DMS 273 (cell line): Measurements from ENCODE around the gene FAM110D.

ENCODE experiments used
- DNase-seq: peaks from one replicate; lab custom pipeline; 2025; ENCODE audit not compliant: unreplicated experiment; lab: John Stamatoyannopoulos, UW

FAM110D gene

DNA sequence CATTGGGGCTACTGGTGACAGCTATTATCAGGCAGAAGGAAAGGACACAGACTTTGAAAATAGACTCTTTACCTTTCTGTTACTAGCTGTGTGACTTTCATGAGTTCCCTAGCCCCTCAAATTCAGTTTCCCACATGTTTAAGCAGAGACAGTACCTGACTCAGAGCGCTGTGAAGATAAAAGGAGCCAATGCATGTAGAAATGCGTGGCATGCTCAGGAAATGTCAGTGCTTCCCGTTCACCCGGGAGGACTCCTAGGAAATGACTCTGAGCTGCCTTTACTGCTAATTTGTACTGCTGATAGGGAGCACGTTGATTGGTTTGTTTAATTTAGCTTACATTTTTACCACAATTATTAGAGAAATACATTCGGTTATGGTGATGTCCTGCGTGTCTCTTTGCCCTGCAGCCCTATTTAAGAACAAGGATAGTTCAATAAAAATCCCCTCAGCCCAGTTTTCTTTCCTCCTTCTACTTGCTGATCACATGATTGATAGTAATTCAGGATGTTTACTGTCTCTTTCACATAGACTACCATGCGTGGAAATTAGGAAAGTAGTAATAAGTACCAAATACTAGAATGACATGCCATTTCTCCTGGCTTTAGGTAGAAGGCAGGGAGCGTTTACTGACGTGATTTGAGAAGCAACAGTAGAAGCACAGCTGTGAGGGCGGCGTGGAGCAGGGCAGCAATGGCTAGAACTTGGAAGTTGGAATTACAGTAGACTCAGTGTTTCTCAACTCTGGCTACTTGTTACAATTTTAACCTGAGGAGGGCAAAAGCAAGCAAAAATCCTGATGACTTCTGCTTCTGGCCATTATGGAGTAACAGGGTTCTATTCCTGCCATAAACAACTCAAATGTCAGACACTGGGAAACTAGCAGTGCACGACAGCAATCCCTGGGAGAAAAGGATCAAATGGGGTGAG lies 31.4 kb upstream of the FAM110D start:
- DNase-seq = no peak

DNA sequence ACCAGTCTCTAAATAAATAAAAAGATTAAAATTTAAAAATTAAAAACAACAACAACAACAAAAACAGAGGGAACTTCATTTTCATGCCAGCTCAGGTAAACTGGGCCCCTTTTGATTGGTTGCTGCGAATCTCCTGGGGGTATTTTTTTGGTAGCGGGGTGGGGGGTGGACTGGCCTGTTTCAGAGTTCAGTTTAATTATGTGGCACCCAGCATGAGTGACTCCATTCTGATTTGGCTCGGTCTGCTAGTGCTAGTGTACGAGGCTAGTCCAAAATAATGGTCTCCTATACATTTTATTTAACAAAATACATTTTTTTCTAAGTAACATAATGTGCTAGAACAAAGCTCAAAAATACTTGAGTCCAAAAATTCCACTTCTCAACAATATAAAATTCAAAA lies 29.1 kb upstream of the FAM110D start:
- no peak for DNase-seq

DNA sequence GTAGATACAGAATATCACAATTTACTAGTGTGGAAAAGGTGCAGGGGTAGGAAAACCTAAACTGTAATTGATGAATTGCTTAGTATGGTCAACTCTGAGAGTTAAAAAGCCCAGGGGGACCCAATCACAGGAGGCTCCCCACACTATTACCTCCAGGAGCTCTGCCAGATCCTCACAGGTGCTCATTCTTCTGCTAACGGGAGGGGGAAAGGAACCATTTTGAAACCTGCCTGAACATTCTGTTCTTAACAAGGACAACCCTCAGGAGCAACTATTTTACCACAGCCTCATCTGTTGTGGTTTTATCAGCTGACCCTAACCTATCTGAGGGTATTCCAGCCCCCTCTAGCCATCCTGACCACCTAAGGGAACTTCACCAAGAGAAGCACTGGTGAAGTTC lies 28.2 kb upstream of the FAM110D start:
- no peak for DNase-seq

DNA sequence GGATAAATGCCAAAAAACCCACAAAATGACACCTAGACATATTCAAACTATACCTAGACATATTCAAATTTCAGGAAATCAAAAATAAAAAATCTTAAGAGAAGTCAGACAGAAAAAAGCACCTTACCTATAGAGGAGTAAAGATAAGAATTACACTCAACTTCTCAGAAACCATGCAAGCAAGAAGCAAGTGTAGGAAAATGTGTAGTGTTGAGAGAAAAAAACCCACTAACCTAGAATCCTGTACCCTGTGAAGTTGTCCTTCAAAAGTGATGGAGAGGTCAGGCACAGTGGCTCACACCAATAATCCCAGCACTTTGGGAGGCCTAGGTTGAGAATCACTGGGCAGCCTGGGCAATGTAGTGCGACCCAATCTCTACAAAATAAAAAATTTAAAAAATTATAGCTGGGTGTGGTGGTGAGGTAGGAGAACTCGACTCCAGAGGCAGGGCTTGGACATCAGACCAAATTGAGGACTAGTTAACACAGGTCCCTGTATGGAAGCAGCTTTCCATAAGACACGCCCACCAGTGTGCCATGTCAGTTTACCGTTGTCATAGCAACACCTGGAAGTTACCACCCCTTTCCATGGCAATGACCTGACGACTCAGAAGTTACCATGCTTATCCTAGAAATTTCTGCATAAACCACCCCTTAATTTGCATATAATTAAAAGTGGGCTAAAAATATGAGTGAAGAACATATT lies 26.6 kb upstream of the FAM110D start:
- peak; percentile 53 for DNase-seq

DNA sequence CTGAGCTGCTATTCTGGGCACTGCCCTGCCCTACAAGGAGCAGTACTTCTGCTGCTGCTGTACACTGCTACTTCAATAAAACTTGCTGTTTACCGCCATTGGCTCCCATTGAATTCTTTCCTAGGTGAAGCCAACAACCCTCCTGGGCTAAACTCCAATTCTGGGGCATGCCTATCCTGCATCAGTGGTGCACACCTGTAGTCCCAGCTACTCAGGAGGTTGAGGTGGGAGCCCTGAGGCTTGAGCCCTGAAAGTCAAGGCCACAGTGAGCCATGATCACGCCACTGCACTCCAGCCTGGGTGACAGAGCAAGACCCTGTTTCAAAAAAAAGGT lies 26.1 kb upstream of the FAM110D start:
- no peak for DNase-seq

DNA sequence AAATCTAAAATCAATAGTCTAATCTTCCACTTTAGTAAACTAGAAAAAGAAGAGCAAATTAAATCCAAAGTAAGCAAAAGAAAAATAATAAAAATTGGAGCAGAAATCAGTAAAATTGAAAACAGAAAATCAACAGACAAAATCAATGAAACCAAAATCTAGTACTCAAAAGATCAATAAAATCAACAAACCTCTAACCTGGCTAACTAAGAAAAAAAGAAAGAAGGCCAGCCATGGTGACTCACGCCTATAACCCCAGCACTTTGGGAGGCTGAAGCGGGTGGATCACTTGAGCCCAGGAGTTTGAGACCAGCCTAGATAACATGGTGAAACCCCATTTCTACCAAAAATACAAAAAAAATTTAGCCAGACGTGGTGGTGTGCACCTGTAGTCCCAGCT lies 24.4 kb upstream of the FAM110D start:
- no peak for DNase-seq

DNA sequence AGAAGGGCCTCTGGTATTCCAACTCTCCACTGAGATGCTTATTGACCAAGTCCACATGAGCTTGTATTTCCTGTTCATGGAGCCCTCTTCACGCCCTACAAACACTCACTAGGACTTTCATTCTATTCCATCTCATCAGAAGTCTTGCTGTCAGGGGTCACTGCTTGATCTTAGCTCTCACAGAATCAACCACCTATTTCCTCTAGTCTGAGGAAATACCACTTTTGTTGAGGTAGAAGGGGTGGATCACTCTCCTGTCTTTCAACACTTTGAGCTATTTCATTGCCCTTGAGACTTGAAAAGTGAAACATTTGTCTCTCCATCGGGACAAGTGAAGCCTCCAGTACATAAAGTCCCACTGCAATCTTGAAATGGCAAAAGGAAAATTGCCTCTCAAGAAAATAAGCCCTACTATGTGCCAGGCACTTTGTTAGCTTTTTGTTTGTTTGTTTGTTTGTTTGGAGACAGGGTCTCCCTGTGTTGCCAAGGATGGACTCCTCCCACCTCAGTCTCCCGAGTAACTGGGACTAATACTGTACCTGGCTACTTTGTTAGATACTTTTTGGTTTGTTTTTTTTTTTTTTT lies 19.8 kb upstream of the FAM110D start:
- DNase-seq = no peak

DNA sequence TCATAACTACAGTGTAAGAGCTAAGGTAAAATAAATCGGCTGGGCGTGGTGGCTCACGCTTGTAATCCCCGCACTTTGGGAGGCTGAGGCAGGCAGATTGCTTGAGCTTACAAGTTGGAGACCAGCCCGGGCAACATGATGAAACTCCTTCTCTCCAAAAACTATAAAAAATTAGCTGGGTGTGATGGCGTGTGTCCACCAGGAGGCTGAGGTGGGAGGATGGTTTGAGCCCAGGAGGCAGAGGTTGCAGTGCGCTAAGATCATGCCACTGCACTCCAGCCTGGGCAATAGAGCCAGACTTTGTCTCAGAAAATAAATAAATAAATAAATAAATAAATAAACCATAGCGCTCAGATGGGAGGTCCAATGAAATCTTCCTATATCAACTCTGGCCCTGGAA lies 16.7 kb upstream of the FAM110D start:
- DNase-seq = no peak

DNA sequence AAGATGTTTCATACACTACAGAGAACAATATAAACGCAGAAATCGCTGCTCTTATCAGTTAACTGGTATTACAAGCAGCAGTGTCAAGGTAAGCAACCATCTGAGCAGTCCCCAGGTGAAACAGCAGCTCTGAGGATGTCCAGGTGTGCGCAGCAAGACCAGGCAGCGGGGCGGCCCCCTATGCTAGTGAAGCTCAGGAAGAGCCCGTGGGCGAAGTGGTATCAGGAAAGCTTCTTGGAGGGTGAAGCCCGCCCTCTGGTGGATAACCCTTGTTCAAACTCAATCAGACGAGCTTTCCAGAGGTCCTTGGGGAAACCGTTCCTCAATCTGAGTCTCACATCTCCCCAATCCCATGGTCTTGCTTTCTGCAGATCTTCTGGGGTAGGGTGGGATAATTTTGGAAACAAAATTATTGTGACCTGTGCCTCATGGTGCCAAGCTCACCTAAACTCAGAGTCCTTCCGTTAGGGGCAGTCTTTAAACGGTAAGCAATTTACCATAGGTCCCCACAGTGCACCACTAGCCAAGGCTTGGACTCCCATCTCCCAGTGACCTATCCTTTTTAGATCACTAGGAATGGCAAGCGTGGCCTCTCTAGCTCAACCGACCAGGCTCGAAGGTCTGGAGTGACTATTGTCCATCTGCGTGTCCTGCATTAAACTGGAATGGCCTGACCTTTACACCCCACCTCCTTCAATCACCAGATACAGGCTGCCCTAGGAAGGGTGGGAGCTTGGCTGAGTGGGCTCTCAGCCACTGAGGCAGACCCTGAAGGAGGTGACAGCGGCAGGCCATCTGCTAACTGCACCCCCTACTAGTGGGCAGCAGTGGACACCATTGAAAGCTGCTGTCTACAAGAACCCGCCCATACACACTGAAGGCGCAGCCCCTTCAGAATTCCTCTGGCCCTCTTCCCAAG lies 13.6 kb upstream of the FAM110D start:
- DNase-seq = peak; percentile 93

DNA sequence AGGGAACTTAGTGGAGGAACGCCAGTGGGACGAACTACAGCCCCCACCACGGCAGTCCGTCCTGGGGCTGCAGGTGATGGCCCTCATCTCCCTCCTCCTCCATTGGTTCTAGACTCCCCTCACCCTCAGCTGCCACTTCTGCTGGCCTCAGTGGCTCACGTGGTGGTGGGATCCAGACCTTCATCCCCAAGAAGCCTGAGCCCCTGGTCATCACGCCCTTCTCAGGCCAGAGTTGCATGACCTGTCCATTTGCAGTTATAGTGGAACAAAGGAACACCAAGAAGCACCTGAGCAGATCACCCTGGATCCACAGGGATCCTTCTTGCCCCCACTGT lies 13.0 kb upstream of the FAM110D start:
- DNase-seq = no peak

DNA sequence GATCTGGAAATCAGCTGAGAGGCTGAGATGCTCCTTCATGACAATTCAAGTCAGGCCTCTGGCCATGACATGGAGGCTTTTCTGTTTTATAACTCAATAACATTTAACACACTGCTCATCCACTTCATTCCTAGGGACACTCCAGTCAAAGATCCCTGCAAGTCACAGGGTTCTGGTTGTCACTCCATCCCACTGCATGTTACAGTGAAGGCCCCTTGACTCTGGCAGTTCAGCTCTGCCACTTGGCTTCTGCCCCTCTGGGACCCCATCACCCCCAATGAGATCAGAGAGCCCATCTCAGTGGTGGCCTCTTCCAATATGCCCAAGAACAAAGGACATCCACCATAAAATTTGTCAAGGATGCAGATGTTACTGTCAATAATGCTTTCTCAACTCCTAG lies 10.0 kb upstream of the FAM110D start:
- no peak for DNase-seq

DNA sequence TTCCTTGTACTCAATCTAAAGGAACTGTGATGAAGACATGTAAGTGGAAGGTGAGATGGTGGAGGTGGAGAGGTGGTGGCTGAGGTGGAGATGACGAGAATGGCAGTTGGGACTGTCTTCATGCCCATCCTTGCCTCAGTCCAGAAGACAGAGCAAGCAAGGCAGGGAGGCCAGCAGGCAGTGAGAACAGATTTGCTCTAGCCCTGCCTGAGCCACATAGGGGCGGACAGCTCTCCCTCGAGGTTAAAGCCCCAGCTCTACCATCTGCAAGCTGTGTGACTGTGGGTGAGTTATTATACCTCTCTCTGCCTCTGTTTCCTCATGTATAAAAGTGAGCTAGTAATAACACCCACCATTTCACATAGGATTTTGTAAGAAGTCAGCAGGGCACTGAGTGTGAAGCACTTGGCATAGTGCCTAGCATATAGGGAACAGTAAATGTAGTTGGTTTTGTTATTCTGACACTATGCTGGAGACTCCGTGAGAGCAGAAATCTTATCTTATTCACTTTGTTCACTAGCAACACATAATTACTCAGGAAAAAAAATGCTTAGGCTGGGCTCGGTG lies 4.8 kb upstream of the FAM110D start:
- no peak for DNase-seq

DNA sequence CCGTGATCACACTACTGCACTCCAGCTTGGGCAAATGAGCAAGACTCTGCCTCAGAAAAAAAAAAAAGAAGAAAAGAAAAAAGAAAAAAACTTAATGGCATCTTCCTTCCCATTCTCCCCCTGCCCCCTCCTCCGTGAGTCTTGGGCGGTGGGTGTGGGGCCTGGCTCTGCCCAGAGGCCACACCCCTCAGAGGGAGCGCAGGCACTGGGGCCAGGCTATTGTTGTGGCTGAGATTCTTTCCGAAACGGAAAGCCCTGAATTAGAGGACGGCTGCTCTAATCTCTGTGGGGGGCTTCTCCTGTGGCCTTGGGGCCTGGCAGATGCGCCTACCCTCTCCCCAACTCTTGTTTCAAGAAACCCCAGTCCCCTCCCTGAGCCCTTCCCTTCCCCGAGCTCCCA lies 4.1 kb upstream of the FAM110D start:
- no peak for DNase-seq

DNA sequence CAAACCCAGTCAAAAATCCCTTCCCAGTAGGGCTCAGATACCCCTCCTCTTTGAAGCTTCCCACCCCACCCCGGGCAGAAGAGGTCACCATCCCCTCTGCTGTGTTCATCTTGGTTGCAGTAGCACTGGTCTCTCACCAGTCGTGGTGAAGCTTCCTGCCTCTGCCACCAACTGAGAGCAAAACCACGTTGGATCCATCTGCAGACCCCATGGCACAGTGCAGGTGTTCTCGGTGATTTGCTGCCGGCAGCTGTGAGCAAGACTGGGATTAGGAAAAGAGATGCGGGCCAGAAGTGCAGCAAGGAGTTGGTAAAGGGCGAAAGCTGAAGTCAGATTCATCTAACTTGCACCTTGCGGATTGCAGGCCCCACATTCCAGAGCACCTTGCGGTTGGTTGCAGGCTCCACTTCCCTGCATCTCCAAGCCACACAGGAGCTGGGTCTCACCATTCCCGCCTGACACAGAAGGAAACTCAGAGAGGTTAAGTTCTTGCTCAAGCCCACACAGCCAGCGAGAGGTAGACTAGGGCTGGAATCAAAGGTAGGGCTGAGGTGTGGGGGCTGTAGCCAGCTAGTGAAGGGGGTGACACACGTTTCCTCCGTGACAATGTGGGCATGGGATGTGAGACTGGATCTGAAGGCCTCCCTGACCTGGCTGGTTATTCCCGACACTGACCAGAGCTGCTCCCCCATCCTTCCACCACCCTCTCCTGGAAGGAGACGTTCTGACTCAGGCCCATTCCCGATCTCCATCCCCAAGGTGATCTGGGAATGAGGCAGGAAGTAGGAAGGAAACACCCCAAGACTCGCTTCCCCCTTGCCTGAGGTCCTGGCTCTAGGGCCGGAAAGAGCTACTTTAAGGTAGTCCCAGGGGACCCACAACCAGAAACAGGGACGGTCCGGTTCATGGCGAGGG lies 3.3 kb upstream of the FAM110D start:
- DNase-seq = no peak

DNA sequence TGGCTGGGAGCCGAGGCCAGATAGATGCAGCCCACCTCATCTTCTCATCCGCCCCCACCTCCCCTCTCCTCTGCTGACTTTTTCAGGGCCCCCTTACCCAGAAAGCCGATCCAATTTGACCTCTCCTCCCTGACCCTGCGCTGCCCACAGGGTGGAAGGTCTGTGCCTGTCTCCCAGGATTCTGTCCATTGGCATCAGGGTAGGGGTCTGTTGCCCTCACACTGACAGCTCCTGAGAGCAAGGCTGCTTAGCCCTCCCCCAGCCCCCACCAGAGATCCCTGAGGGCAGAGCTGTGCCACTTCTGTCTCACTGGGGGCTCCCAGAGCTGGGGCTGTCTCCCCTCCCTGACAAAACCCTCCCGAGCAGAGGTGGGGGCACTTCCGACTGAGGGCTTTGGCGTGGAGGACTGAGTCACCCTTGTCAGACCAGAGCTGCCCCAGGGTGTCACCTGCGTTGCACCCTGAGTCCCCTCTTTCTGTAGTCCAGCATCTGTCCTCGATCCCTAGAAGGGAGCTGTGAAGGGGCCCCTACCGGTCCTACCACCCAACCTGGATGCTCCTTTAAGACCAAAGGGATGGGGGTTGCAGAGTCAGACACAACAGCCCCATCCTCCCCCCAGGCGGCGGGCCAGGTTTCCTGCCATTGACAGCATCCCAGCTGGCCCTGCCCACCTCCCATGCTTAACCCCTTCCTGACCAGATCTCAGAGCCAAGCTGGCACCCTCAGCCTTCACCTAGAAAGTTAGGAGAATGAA lies 2.4 kb upstream of the FAM110D start:
- peak; percentile 78 for DNase-seq

DNA sequence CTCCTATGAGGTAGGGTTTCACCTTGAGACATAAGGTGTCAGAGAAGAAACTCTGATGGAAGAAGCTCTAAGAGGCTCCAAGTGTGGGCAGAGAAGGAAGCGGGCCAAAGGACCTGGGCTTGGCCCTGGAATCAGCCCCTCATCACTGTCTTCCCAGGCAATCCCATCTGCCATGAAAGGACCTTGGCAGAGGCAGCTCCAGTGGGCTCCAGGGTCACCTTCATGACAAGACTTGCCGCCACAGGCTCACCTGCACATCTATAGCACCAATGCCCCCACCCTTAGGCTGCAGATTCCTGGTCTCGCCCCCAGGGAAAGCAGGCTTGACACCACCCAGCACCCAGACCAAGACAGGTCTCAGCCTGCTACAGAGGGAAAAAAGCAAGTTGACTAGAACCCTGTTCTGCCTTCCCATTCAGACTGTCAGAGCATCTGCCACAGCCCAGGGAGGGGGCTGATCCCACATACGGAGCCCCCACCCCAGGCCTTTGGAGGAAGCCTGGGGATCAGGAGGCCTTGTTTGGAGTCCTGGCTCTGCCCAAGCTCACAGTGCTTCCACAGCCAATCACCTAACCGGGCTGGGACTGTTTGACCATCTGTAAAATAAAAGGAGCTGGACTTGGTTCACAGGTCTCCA lies 490 bp upstream of the FAM110D start:
- no peak for DNase-seq

DNA sequence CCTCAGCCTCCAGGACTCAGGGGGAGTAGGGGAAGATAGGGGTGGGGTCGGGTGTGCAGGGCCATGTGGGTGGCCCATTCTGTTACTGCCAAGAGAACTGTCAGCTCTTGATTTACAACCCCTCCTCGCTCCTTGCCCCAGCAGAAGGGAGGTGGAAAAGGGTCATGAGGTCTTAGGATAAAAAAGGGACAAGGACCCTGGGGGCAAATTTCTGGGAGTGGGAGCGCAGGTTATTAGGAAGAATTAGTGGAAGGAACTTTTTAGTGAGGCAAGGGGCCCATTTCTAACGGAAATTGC lies 812 bp downstream of the FAM110D start:
- no peak for DNase-seq

DNA sequence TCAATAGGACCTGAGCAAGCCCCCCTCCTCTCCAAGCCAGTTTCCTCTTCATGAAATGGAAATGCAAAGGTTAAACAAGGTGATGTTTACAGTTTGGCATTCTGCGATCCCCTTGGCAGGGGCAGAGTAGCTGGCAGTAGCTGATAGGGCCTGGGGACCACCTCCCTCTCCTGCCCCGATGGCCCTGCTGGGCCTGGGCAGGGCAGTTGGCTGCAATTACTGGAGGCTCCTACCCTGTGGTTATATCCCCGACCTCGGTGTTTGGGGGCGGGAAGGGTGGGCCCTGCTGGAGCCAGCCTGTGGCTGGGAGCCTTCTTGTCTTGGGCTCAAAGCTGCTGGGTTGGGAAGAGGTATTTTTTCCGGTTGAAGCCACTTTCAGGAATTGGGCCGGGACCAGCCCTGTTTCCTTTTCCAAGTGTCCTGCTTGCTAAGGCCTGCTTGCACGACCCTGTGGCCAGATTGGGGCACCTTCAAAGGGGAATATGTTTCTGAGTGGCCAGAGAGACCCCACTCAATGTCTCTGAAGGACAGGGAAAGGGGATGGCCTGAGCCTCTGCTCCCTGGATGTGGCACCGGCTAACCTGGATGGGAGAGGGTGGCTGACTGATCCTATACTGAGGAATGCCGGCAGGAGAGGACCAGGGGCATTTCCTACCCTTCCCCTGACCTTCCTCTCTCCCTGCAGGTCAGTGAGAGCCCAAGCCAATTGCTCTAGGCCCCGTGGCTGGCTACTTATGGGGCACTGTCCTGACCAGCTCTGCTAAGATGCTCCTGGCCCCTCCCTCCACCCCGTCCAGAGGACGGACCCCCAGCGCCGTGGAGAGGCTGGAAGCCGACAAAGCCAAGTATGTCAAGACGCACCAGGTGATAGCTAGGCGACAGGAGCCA lies 1.9 kb downstream of the FAM110D start:
- DNase-seq = no peak
